Measurements from ENCODE around the gene PPP2R5B.

Gene PPP2R5B

DNA sequence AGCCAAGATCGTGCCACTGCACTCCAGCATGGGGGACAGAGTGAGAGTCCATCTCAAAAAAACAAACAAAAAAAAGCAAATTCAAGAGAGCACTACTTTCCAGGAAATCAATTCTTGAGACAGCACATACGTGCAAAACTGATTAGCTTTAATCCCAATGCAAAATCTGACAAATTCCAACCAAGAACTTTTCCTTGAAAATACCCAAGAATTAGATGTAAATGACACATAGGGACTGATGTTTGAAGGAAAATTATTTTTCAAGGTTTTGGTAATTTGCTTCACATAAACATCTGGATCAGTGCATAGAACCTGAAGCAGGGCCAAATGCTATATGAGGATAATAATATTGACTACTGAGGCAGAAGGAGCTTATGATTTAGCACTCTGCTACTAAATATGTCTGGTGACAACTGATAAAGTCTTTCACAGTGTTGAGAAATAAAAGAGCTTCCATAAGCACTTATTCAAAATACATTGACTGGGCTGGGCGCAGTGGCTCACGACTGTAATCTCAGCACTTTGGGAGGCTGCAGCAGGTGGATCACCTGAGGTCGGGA, 38.7 kb downstream of the PPP2R5B start:
- Histone ChIP-seq H3K4me3 (ENCODE audit: low read depth, low read length) (no peak overlapping the region), H3K9me3 (ENCODE audit: control insufficient read depth, insufficient read depth, low read depth, low read length) (no peaks in the 10 kb centered on the region), H3K36me3 (ENCODE audit: control insufficient read depth in 2 of 2, insufficient read depth in 1 of 2, low read length in 2 of 2) (no peaks in the 10 kb centered on the region), H3K4me1 (ENCODE audit: control insufficient read depth, insufficient read depth, low read length) (no peaks in the 10 kb centered on the region), H3K27ac (ENCODE audit: extremely low read depth, low read depth, low read length) (no peak overlapping the region)
- ChIA-PET POLR2A (interaction anchor here (1.2 kb wide), 1 partner anchor 39 kb away, joined by 3 read pairs; no protein-coding TSS in a partner anchor), CTCF (interaction anchor here (0.6 to 1.2 kb wide), 5 partner anchors 9 to 246 kb away, joined by 3 to 5 read pairs (median 3); partner anchors contain the start of gene RASGRP2)
- no peak for TF ChIP-seq YY2 (tag by site-specific recombination; IDR thresholded peaks at IDR 0.05)
- no peak for TF ChIP-seq ZNF354C (tag by site-specific recombination; IDR thresholded peaks at IDR 0.05; ENCODE audit: borderline replicate concordance, low read depth)
- TF ChIP-seq ZNF670 (tag by site-specific recombination; IDR thresholded peaks at IDR 0.05; ENCODE audit: low read depth) = no peak
- no peak for TF ChIP-seq YY1 (tag by site-specific recombination; IDR thresholded peaks at IDR 0.05)
- TF ChIP-seq KLF7 (tag by site-specific recombination; IDR thresholded peaks at IDR 0.05; ENCODE audit: borderline replicate concordance) = no peak
- TF ChIP-seq ZNF114 (tag by site-specific recombination; IDR thresholded peaks at IDR 0.05) = no peak
- TF ChIP-seq, protein P1, sequence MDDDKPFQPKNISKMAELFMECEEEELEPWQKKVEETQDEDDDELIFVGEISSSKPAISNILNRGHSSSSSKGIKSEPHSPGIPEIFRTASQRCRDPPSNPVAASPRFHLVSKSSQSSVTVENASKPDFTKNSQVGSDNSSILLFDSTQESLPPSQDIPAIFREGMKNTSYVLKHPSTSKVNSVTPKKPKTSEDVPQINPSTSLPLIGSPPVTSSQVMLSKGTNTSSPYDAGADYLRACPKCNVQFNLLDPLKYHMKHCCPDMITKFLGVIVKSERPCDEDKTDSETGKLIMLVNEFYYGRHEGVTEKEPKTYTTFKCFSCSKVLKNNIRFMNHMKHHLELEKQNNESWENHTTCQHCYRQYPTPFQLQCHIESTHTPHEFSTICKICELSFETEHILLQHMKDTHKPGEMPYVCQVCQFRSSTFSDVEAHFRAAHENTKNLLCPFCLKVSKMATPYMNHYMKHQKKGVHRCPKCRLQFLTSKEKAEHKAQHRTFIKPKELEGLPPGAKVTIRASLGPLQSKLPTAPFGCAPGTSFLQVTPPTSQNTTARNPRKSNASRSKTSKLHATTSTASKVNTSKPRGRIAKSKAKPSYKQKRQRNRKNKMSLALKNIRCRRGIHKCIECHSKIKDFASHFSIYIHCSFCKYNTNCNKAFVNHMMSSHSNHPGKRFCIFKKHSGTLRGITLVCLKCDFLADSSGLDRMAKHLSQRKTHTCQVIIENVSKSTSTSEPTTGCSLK (tag by site-specific recombination; IDR thresholded peaks at IDR 0.05) = no peak
- TF ChIP-seq ZNF837 (tag by site-specific recombination; IDR thresholded peaks at IDR 0.05) = no peak

DNA sequence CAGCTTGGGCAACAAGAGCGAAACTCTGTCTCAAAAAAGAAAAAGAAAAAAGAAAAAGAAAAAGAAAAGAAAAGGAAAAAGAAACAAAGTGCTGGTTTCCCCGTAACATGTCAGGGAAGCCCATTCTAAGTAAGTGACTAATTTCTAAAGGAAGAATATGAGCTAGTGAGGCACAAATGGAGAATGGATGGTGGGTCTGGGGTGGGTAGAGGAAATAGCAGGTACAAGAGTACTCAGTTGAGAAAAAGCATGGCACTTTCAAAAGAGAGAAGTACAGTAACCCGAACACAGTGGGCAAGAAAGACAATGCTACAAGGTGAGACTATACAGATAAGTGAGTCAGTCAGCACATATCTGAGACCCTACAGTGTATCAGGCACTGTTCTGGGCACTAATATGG, 42.9 kb downstream of the PPP2R5B start:
- POLR2A ChIA-PET = no interaction called here
- TF ChIP-seq PRDM1 (tag by site-specific recombination; IDR thresholded peaks at IDR 0.05) (0 out of 2 replicates have a peak, but pooled peaks have one; percentile 23), SP7 (tag by site-specific recombination; IDR thresholded peaks at IDR 0.05) (no peak)

DNA sequence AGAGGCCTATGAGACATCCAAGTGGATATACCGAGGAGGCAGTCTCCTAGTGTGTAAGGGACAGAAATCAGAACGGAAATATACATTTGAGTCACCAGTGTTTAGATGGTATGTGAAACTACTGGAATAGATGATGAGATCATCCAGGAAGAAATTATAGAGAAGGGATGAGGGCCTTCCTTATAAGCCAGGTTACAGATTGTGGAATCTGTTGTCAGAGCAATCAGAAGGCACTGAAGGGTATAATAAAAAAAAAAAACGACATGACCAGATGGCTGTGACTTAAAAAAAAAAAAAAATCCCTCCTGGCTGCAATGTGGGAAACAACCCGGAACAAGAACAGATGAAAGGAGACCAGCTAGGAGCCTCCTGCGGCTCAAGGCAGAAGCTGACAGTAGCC, 44.7 kb downstream of the PPP2R5B start:
- CTCF ChIA-PET = interaction anchor here (0.6 to 1.2 kb wide), 5 partner anchors 9 to 121 kb away, joined by 3 to 5 read pairs (median 4); no protein-coding TSS in a partner anchor
- H3K9me3 ChIP-seq (ENCODE audit: control insufficient read depth, insufficient read depth, low read depth, low read length) = no peaks in the 10 kb centered on the region
- H3K27ac ChIP-seq (ENCODE audit: extremely low read depth, low read depth, low read length) = no peak overlapping the region
- peak; percentile 34; the same call in 1 of the 2 replicates for TF ChIP-seq ZNF629 (tag by site-specific recombination; IDR thresholded peaks at IDR 0.05)
- TF ChIP-seq ZEB2 (tag by site-specific recombination; IDR thresholded peaks at IDR 0.05) = peak; percentile 32; the same call in 1 of the 2 replicates
- 0 out of 2 replicates have a peak, but pooled peaks have one; percentile 33 for TF ChIP-seq PRDM1 (tag by site-specific recombination; IDR thresholded peaks at IDR 0.05)
- peak; percentile 88 for TF ChIP-seq SP7 (tag by site-specific recombination; IDR thresholded peaks at IDR 0.05)
- TF ChIP-seq ZNF335 (tag by site-specific recombination; conservative IDR thresholded peaks at IDR 0.05) = peak; percentile 48
- TF ChIP-seq SP3 (tag by site-specific recombination; IDR thresholded peaks at IDR 0.05) = no peak
- TF ChIP-seq ZNF560 (tag by site-specific recombination; IDR thresholded peaks at IDR 0.05; ENCODE audit: borderline replicate concordance) = no peak
- TF ChIP-seq ZBTB21 (tag by site-specific recombination; IDR thresholded peaks at IDR 0.05) = peak; percentile 40; the same call in 1 of the 2 replicates
- no peaks in the 10 kb centered on the region for H3K4me1 ChIP-seq (ENCODE audit: control insufficient read depth, insufficient read depth, low read length)
- no peaks in the 10 kb centered on the region for H3K36me3 ChIP-seq (ENCODE audit: control insufficient read depth in 2 of 2, insufficient read depth in 1 of 2, low read length in 2 of 2)
- POLR2A ChIA-PET = interaction anchor here (0.7 kb wide), 2 partner anchors 22 to 1888 kb away, joined by 3 read pairs; no protein-coding TSS in a partner anchor
- H3K4me3 ChIP-seq (ENCODE audit: low read depth, low read length) = no peak overlapping the region

More for the DNA sequence above, 42.9 kb downstream of the PPP2R5B start:
- CTCF ChIA-PET = interaction anchor here (0.6 kb wide), 1 partner anchor 22 kb away, joined by 4 read pairs; no protein-coding TSS in a partner anchor
- Histone ChIP-seq H3K4me1 (ENCODE audit: control insufficient read depth, insufficient read depth, low read length) (no peaks in the 10 kb centered on the region), H3K4me3 (ENCODE audit: low read depth, low read length) (no peak overlapping the region), H3K27ac (ENCODE audit: extremely low read depth, low read depth, low read length) (no peak overlapping the region), H3K9me3 (ENCODE audit: control insufficient read depth, insufficient read depth, low read depth, low read length) (no peaks in the 10 kb centered on the region), H3K36me3 (ENCODE audit: control insufficient read depth in 2 of 2, insufficient read depth in 1 of 2, low read length in 2 of 2) (no peaks in the 10 kb centered on the region)

DNA sequence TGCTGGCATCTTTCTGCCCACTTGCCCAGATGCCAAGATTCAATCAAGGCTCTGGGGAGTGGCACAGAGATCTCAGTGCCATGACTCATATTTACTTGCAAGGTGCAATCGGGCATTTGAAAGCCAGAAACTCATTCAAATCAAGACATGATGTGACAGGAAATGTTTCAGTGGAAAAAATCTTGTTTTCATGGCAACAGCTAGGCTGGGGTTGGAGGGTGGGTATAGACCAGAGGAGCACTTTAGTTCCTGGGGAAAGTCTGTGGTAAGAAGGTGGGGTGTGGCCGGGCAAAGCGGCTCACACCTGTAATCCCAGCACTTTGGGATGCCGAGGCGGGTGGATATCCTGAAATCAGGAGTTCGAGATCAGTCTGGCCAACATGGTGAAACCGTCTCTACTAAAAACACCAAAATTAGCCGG, 46.3 kb downstream of the PPP2R5B start:
- no peaks in the 10 kb centered on the region for H3K9me3 ChIP-seq (ENCODE audit: control insufficient read depth, insufficient read depth, low read depth, low read length)
- H3K4me3 ChIP-seq (ENCODE audit: low read depth, low read length) = no peak overlapping the region
- ChIA-PET POLR2A (no interaction called here), CTCF (no interaction called here)
- no peaks in the 10 kb centered on the region for H3K36me3 ChIP-seq (ENCODE audit: control insufficient read depth in 2 of 2, insufficient read depth in 1 of 2, low read length in 2 of 2)
- H3K27ac ChIP-seq (ENCODE audit: extremely low read depth, low read depth, low read length) = no peak overlapping the region
- H3K4me1 ChIP-seq (ENCODE audit: control insufficient read depth, insufficient read depth, low read length) = no peaks in the 10 kb centered on the region
- TF ChIP-seq TRIM28 (IDR thresholded peaks at IDR 0.05; ENCODE audit: borderline replicate concordance, low read length) (no peak), SALL2 (tag by site-specific recombination; IDR thresholded peaks at IDR 0.05; ENCODE audit: borderline replicate concordance) (no peak), GLI4 (tag by site-specific recombination; IDR thresholded peaks at IDR 0.05) (no peak), MZF1 (tag by site-specific recombination; IDR thresholded peaks at IDR 0.05; ENCODE audit: borderline replicate concordance) (no peak), OSR2 (tag by site-specific recombination; IDR thresholded peaks at IDR 0.05) (no peak), ZNF335 (tag by site-specific recombination; conservative IDR thresholded peaks at IDR 0.05) (no peak)
- TF ChIP-seq, protein P2, sequence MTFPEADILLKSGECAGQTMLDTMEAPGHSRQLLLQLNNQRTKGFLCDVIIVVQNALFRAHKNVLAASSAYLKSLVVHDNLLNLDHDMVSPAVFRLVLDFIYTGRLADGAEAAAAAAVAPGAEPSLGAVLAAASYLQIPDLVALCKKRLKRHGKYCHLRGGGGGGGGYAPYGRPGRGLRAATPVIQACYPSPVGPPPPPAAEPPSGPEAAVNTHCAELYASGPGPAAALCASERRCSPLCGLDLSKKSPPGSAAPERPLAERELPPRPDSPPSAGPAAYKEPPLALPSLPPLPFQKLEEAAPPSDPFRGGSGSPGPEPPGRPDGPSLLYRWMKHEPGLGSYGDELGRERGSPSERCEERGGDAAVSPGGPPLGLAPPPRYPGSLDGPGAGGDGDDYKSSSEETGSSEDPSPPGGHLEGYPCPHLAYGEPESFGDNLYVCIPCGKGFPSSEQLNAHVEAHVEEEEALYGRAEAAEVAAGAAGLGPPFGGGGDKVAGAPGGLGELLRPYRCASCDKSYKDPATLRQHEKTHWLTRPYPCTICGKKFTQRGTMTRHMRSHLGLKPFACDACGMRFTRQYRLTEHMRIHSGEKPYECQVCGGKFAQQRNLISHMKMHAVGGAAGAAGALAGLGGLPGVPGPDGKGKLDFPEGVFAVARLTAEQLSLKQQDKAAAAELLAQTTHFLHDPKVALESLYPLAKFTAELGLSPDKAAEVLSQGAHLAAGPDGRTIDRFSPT (tag by site-specific recombination; IDR thresholded peaks at IDR 0.05) = no peak
- TF ChIP-seq, protein P3, sequence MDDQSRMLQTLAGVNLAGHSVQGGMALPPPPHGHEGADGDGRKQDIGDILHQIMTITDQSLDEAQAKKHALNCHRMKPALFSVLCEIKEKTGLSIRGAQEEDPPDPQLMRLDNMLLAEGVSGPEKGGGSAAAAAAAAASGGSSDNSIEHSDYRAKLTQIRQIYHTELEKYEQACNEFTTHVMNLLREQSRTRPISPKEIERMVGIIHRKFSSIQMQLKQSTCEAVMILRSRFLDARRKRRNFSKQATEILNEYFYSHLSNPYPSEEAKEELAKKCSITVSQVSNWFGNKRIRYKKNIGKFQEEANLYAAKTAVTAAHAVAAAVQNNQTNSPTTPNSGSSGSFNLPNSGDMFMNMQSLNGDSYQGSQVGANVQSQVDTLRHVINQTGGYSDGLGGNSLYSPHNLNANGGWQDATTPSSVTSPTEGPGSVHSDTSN (CRISPR knock-in tag; IDR thresholded peaks at IDR 0.05) = no peak

All from HEK293 (cell line).